ENCODE data around the gene PRDM16.
A peak's percentile ranks its signal among the peaks of the same experiment; 100 is the strongest.

DNA sequence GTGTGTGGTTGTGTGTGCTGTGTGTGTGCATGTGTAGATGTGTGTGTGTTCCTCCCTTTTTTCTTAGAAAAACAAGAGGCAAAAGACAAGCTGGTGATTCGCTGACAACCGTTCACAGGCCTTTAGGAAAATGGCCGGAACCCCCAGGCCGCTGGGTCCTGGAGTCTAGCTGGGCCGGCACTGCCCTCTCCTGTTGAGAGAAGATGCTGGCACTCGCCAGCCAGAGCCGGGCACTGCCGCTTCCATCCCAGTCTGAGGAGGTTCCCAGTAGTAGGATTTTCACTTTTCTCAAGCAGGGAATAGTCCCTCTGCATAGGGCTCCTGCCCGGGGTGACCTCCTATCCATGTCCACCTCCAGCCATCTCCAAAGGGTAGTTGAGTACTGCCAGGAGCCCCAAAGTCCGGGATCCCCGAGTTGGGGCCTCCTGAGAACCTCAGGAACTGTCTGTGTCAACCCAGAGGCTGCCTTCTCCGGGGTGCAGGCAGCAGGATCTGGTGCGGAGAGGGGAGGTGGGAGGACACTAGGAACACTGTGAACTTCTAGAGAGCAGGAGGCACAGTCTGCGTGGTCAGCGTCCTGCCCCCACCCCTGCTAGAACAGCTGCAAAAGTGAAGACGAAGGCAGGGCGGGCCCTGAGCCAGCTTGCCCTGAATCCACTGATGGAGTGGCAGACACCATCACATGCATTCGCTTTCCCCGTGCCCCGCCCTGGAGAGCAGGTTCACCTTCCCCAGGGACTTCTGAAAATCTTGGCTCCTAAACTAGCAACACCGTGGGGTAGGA lies 341.3 kb downstream of the PRDM16 start:
- no peak for TF ChIP-seq EZH2 (IDR thresholded peaks at IDR 0.05; ENCODE audit: low read length)
- TF ChIP-seq, protein P1, sequence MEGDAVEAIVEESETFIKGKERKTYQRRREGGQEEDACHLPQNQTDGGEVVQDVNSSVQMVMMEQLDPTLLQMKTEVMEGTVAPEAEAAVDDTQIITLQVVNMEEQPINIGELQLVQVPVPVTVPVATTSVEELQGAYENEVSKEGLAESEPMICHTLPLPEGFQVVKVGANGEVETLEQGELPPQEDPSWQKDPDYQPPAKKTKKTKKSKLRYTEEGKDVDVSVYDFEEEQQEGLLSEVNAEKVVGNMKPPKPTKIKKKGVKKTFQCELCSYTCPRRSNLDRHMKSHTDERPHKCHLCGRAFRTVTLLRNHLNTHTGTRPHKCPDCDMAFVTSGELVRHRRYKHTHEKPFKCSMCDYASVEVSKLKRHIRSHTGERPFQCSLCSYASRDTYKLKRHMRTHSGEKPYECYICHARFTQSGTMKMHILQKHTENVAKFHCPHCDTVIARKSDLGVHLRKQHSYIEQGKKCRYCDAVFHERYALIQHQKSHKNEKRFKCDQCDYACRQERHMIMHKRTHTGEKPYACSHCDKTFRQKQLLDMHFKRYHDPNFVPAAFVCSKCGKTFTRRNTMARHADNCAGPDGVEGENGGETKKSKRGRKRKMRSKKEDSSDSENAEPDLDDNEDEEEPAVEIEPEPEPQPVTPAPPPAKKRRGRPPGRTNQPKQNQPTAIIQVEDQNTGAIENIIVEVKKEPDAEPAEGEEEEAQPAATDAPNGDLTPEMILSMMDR (optimal IDR thresholded peaks at IDR 0.05 in 1 of 3, IDR thresholded peaks at IDR 0.05 in 1 of 3, conservative IDR thresholded peaks at IDR 0.05 in 1 of 3; ENCODE audit: extremely low read depth in 1 of 3, insufficient read depth in 2 of 3, low read length in 3 of 3), result peak in 2 of 3 experiments; percentile 54 to 74
